ENCODE results near the gene SECTM1. TPM values are rescaled to one million over a fixed set of nuclear protein-coding genes. Genes with fewer than 3 reads are reported as not detected.

SECTM1 gene
- total RNA-seq, 4 donors from 2014 or later: 3.3 to 9.5 (median 5.6) TPM

DNA sequence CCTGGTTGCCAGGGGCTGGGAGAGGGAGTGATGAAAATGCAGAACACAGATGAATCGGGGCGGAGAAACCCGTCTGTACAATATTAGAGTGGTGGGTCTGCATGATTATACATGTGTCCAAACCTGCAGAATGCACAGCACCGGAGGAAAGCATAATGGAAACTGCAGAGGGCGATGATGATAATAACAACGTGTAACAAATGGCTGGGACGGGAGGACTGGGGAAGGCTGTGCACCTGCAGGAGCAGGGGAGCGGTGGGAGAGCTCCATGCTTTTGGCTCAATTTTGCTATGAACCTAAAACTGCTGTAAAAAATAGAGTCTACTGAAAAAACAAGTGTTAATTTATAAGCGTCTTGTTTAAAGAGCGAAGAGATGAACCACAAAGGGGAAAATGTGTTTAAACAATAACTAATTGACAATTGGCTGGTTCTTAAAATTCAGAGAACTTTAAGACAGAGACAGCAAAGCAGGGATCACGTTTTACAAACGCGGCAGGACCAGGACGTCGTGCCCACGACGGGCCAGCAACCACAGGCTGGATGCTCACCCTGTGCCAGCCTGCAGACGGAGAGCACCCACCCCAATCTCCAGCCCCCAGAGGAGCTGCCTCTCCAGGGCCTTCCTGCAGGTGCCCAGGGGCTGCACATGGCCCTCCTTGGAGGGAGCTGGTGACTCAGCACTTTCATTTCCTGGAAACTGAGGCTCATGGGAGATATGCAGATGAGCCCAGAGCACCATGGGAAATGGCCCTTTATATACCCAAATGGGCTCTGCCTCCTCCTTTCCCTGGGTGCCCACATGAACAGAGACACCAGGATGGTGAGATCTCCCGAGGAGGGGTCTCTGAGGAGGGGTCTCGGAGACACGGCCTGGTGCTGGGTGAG is 25.1 kb upstream of the SECTM1 start, which contains the start of gene TEX19:
TEX19 (plus strand) TSS at position 783 of the 886 bp plus-strand sequence. CDS start 2,904 bp downstream, outside the sequence.
- DNase-seq (no peak), ATAC-seq (no peak)
- Histone ChIP-seq H3K4me3 (no peak within 1 kb of the TSS), H3K4me1 (no peaks in the 10 kb centered on the region), H3K36me3 (no peaks in the 10 kb centered on the region), H3K27me3 (peaks cover 10 to 30% (median 18%) of the 10 kb centered on the region in 3 donors), H3K9me3 (no peaks in the 10 kb centered on the region), H3K27ac (no peak within 1 kb of the TSS)
- in situ Hi-C loops (cut with MboI; ENCODE audit: low sequenced_read_pairs in 4 of 4) (loop anchor here (10.0 to 25.0 kb wide), 3 partner anchors 56 to 404 kb away; partner anchors contain the start of genes HEXD (in 1 of the 4), OGFOD3 (in 1 of the 4) and TBCD (in 1 of the 4)), intact Hi-C loops (cut with DNase I; ENCODE audit: low total_unique reads) (no loop called here)
- no peak for TF ChIP-seq POLR2A (IDR thresholded peaks at IDR 0.05)
- TF ChIP-seq, protein P1, sequence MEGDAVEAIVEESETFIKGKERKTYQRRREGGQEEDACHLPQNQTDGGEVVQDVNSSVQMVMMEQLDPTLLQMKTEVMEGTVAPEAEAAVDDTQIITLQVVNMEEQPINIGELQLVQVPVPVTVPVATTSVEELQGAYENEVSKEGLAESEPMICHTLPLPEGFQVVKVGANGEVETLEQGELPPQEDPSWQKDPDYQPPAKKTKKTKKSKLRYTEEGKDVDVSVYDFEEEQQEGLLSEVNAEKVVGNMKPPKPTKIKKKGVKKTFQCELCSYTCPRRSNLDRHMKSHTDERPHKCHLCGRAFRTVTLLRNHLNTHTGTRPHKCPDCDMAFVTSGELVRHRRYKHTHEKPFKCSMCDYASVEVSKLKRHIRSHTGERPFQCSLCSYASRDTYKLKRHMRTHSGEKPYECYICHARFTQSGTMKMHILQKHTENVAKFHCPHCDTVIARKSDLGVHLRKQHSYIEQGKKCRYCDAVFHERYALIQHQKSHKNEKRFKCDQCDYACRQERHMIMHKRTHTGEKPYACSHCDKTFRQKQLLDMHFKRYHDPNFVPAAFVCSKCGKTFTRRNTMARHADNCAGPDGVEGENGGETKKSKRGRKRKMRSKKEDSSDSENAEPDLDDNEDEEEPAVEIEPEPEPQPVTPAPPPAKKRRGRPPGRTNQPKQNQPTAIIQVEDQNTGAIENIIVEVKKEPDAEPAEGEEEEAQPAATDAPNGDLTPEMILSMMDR (IDR thresholded peaks at IDR 0.05 in 4 of 5, conservative IDR thresholded peaks at IDR 0.05 in 1 of 5): no peak

DNA sequence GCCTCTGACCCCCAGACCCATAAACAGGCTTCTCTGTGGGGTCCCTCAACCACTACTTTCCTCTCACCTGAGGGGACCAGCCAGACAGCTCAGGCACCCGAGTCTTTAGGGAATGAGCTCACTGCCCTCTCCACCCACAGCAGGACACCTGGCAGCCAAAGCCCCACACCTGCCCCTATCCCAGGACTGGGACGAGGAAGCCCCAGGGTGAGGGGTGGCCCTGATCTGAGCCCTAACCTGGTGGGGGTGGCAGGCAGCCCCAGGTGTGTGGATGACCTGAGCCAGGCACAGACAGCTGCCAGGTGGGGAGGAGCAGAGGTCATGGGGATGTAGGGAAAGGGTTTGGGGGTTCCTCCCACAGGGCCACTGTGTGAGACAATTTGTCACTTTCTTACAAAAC is 23.8 kb upstream of the SECTM1 start:
- Histone ChIP-seq H3K4me3 (no peak overlapping the region), H3K4me1 (no peaks in the 10 kb centered on the region), H3K27me3 (peaks cover 10 to 30% (median 18%) of the 10 kb centered on the region in 3 donors), H3K9me3 (no peaks in the 10 kb centered on the region), H3K36me3 (no peaks in the 10 kb centered on the region), H3K27ac (no peak overlapping the region)
- ATAC-seq: no peak
- in situ Hi-C loops (cut with MboI; ENCODE audit: low sequenced_read_pairs in 4 of 4): loop anchor here (10.0 to 25.0 kb wide), 3 partner anchors 57 to 405 kb away; partner anchors contain the start of genes HEXD (in 1 of the 4), OGFOD3 (in 1 of the 4) and TBCD (in 1 of the 4)
- no peak for TF ChIP-seq POLR2A (IDR thresholded peaks at IDR 0.05)
- TF ChIP-seq, protein P1 (IDR thresholded peaks at IDR 0.05 in 4 of 5, conservative IDR thresholded peaks at IDR 0.05 in 1 of 5): no peak
- intact Hi-C loops (cut with DNase I; ENCODE audit: low total_unique reads): no loop called here
- DNase-seq: no peak

DNA sequence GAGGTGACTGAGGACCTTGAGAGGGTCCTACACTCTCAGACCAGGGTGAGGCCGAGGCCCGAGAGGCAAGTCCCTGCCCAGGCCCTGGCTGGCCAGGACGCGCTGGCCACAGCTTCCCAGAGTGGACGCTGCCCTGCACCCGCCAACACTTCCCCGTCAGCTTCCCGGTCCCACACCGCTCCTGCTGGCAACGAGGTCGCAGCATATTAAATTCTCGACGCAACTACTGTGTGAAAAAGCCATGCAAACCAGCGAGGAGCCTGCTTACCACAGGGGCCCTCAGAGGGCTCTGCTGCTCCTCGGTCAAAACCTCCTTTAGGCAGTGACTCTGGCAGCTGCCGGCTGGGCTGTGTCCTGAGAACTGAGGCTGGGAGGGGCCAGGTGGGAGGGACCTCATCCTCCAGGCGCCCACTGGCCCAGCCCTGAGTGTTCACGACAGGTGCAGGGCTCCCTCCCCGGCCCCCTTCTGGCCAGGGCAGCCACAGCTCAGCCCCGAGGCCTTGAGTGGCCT is 23.3 kb upstream of the SECTM1 start:
- no peak overlapping the region for H3K4me3 ChIP-seq
- H3K27ac ChIP-seq: no peak overlapping the region
- no peak for TF ChIP-seq POLR2A (IDR thresholded peaks at IDR 0.05)
- TF ChIP-seq, protein P1 (IDR thresholded peaks at IDR 0.05 in 4 of 5, conservative IDR thresholded peaks at IDR 0.05 in 1 of 5): no peak
- no peak for DNase-seq
- intact Hi-C loops (cut with DNase I; ENCODE audit: low total_unique reads): no loop called here
- in situ Hi-C loops (cut with MboI; ENCODE audit: low sequenced_read_pairs in 4 of 4): loop anchor here (10.0 to 25.0 kb wide), 3 partner anchors 58 to 405 kb away; partner anchors contain the start of genes HEXD (in 1 of the 4), OGFOD3 (in 1 of the 4) and TBCD (in 1 of the 4)
- peaks cover 10 to 30% (median 18%) of the 10 kb centered on the region in 3 donors for H3K27me3 ChIP-seq
- no peaks in the 10 kb centered on the region for H3K9me3 ChIP-seq
- H3K36me3 ChIP-seq: no peaks in the 10 kb centered on the region
- no peak for ATAC-seq
- H3K4me1 ChIP-seq: no peaks in the 10 kb centered on the region

DNA sequence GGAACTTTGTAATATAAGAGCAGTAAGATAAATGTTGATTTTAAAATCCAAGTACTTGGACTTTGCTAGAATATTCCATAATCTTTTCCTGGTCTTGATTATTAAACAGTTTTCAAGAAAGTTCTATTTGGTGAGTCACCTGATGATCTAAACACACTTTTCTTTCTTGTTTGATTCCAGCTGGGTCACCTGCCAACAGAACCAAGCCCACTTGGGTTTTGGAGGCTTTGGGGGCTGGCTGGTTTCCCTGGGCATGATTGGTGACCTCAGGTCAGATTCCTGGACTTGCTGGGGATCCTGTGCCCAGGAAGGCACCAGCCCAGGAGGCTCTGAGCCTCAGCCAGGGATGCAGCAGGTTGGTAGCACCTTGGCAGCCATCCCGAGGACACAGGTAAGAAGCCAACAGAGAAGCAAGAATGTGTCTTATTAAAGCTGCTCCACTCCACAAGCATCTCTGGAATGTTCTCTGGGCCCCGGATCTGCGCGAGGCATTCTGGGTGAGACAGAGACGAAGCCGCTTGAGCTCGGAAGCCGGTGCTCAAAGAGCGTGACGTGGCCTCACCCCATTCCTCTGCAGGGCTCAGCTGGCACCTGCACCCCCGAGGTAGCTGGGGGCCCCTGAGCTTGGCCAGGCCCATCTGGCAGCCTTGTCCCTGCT is 22.3 kb upstream of the SECTM1 start:
- H3K27me3 ChIP-seq: peaks cover 10 to 30% (median 18%) of the 10 kb centered on the region in 3 donors
- no peaks in the 10 kb centered on the region for H3K36me3 ChIP-seq
- no peak overlapping the region for H3K27ac ChIP-seq
- intact Hi-C loops (cut with DNase I; ENCODE audit: low total_unique reads): no loop called here
- H3K4me3 ChIP-seq: no peak overlapping the region
- DNase-seq: no peak
- no peaks in the 10 kb centered on the region for H3K4me1 ChIP-seq
- in situ Hi-C loops (cut with MboI; ENCODE audit: low sequenced_read_pairs in 4 of 4): loop anchor here (10.0 to 25.0 kb wide), 3 partner anchors 59 to 406 kb away; partner anchors contain the start of genes HEXD (in 1 of the 4), OGFOD3 (in 1 of the 4) and TBCD (in 1 of the 4)
- ATAC-seq: no peak
- TF ChIP-seq, protein P1 (IDR thresholded peaks at IDR 0.05 in 4 of 5, conservative IDR thresholded peaks at IDR 0.05 in 1 of 5): no peak
- TF ChIP-seq POLR2A (IDR thresholded peaks at IDR 0.05): no peak
- no peaks in the 10 kb centered on the region for H3K9me3 ChIP-seq

Data from gastrocnemius medialis (tissue), 4 donors.